ENCODE data around the gene CLNK.

DNA sequence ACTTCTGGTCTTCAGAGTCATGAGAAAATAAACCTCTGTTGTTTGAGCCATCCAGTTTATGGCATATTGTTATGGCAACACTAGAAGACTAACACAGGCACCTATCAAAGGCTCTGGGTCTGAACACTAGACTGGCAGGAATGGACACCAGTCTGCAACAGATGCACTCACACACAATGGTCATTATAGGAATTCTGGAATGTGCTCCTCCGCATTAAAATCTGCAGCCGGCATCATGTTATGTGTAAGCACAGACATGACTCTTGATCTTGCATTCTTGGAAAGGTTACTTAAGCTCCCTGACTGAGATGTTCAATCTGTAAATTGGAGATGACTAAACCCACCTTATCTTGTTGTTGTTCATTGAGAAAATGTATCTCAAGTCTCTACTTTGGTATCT lies 115.1 kb downstream of the CLNK start:
- TF ChIP-seq CTCF (IDR thresholded peaks at IDR 0.05; ENCODE audit: low read depth, low read length) (no peak), EZH2phosphoT487 (IDR thresholded peaks at IDR 0.05; ENCODE audit: low read depth) (no peak)

All from OCI-LY3 (cell line).